GM12878 (cell line): ENCODE measurements around the gene ROR2. TPM values are rescaled to one million over a fixed set of nuclear protein-coding genes. Genes with fewer than 3 reads are reported as not detected.

Source experiments
- ATAC-seq: fragments of 200-7000 bp; cut with Tn5 transposase; 3 replicates; pipeline ENCODE4 v1.9.1; 2020; ENCODE audit warnings: mild to moderate bottlenecking, moderate library complexity
- BruUV-seq: library from RNA; stranded (reverse); fragments of 400-500 nt; replicated peaks from 2 replicates; lab custom pipeline; 2021; lab: Mats Ljungman, UMichigan
- CTCF ChIA-PET: fragments of 300-600 bp; sonication (Branson Sonifier 250); formaldehyde crosslinking; extraction: SDS; loops from one replicate; lab custom pipeline; 2021; ENCODE audit warnings: inconsistent platforms; lab: Yijun Ruan, JAX
- POLR2A ChIA-PET: fragments of 350-600 bp; formaldehyde crosslinking; extraction: SDS; loops from one replicate; lab custom pipeline; 2021; ENCODE audit warnings: inconsistent platforms; lab: Charles Lee
- RAD21 ChIA-PET: fragments of 300-600 bp; sonication (Branson Sonifier 250); formaldehyde crosslinking; loops from one replicate; lab custom pipeline; 2023; ENCODE audit warnings: antibody characterized with exemption; ENCODE audit not compliant: unreplicated experiment; lab: Charles Lee
- SMC1A ChIA-PET: fragments of 300-600 bp; sonication (Branson Sonifier 250); formaldehyde crosslinking; loops from one replicate; lab custom pipeline; 2023; ENCODE audit not compliant: unreplicated experiment, uncharacterized antibody; lab: Charles Lee
- DNase-seq: peaks from one replicate; pipeline ENCODE4 v3.0.0-alpha.2; 2011; ENCODE audit warnings: low read depth, low spot score
- FAIRE-seq: peaks from 3 replicates; lab custom pipeline; 2011; peaks lifted over from hg19 to GRCh38; lab: Jason Lieb, UNC
- H2AFZ ChIP-seq: 2 replicates; pipeline ENCODE4 v1.6.0; 2011; ENCODE audit warnings: low read depth, low read length, control low read depth; ENCODE audit not compliant: control insufficient read depth
- H3K27ac ChIP-seq: 2 replicates; pipeline ENCODE4 v1.5.1; 2011; ENCODE audit warnings: control low read depth; ENCODE audit not compliant: control insufficient read depth, insufficient read depth
- H3K27me3 ChIP-seq, 2 experiments: replicated peaks in 1 of 2; 2 replicates each; pipeline versions ENCODE4 v1.6.0 to v1.6.1; 2011; ENCODE audit warnings: low read length in 1 of 2; ENCODE audit not compliant: control insufficient read depth in 2 of 2, insufficient read depth in 2 of 2
- H3K36me3 ChIP-seq, 2 experiments: 2 replicates each; pipeline ENCODE4 v1.5.1; 2011; ENCODE audit warnings: low read length in 1 of 2; ENCODE audit not compliant: control insufficient read depth in 2 of 2, insufficient read depth in 2 of 2
- H3K4me1 ChIP-seq: 2 replicates; pipeline ENCODE4 v1.6.1; 2011; ENCODE audit warnings: mild to moderate bottlenecking, low read length, moderate library complexity, mixed read lengths; ENCODE audit not compliant: control insufficient read depth, insufficient read depth
- H3K4me2 ChIP-seq: 2 replicates; pipeline ENCODE4 v1.6.0; 2011; ENCODE audit warnings: control low read depth; ENCODE audit not compliant: control insufficient read depth, insufficient read depth
- H3K4me3 ChIP-seq: fragments of 200-600 bp; sonication (generic); 2 replicates; pipeline ENCODE4 v1.5.1; 2016
- H3K79me2 ChIP-seq: 2 replicates; pipeline ENCODE4 v1.6.0; 2011; ENCODE audit warnings: low read length; ENCODE audit not compliant: control insufficient read depth, insufficient read depth
- H3K9ac ChIP-seq: 2 replicates; pipeline ENCODE4 v1.8.0; 2011; ENCODE audit warnings: low read length, control low read depth, mixed read lengths; ENCODE audit not compliant: control insufficient read depth, insufficient read depth
- H3K9me3 ChIP-seq: replicated peaks from 3 replicates; pipeline ENCODE4 v1.5.1; 2011; ENCODE audit warnings: mild to moderate bottlenecking, low read length; ENCODE audit not compliant: control insufficient read depth, insufficient read depth
- H4K20me1 ChIP-seq: 2 replicates; pipeline ENCODE4 v1.6.0; 2011; ENCODE audit not compliant: control insufficient read depth, insufficient read depth
- CHD1 ChIP-seq: IDR thresholded peaks from 2 replicates; pipeline ENCODE4 v1.6.1; 2012; ENCODE audit warnings: low read depth, low read length, improper control_type of control experiment
- CTCF ChIP-seq, 3 experiments: IDR thresholded peaks in 2 of 3; conservative IDR thresholded peaks in 1 of 3; 2 replicates each; pipeline ENCODE4 v1.5.1; 2011; ENCODE audit warnings: low read depth in 3 of 3, low read length in 3 of 3, mild to moderate bottlenecking in 3 of 3, control low read depth in 2 of 3, moderate library complexity in 2 of 3, inconsistent platforms in 1 of 3, mixed read lengths in 1 of 3; ENCODE audit not compliant: control insufficient read depth in 2 of 3, insufficient read depth in 1 of 3; ENCODE audit errors: extremely low read depth in 1 of 3
- IRF5 ChIP-seq: fragments of 450-650 bp; IDR thresholded peaks from 2 replicates; pipeline ENCODE4 v1.6.1; 2017; ENCODE audit warnings: borderline replicate concordance
- NR2C2 ChIP-seq: IDR thresholded peaks from 2 replicates; pipeline ENCODE4 v1.6.1; 2011; ENCODE audit warnings: borderline replicate concordance, low read depth; ENCODE audit not compliant: control insufficient read depth, insufficient read length
- PBX3 ChIP-seq: IDR thresholded peaks from 2 replicates; pipeline ENCODE4 v1.6.1; 2011; ENCODE audit warnings: mild to moderate bottlenecking, low read depth, low read length, moderate library complexity; ENCODE audit not compliant: insufficient replicate concordance
- RAD21 ChIP-seq: IDR thresholded peaks from 2 replicates; pipeline ENCODE4 v1.6.1; 2011; ENCODE audit warnings: mild to moderate bottlenecking, low read depth, low read length, moderate library complexity; ENCODE audit not compliant: insufficient read depth
- SMARCA5 ChIP-seq: fragments of 450-650 bp; IDR thresholded peaks from 2 replicates; pipeline ENCODE4 v1.6.1; 2017; ENCODE audit warnings: mild to moderate bottlenecking
- SMC3 ChIP-seq: IDR thresholded peaks from 2 replicates; pipeline ENCODE4 v1.6.1; 2011; ENCODE audit warnings: low read length, improper control_type of control experiment, borderline replicate concordance
- YY1 ChIP-seq: IDR thresholded peaks from 2 replicates; pipeline ENCODE4 v1.6.1; 2011; ENCODE audit warnings: low read depth, mild to moderate bottlenecking, low read length
- WGBS: methylation state at CpG from one replicate; pipeline ENCODE4 v1.1.6; 2016; ENCODE audit warnings: low lambda C conversion rate; ENCODE audit not compliant: insufficient replicate concordance, insufficient coverage; ENCODE audit errors: missing lambda C conversion rate; 5-methylcytosine and 5-hydroxymethylcytosine counted together
- in situ Hi-C: fragments of 300-500 bp; cut with MboI; formaldehyde crosslinking; loops from 9 replicates; pipeline ENCODE4 v1.14.3; 2018; ENCODE audit warnings: mixed read lengths
- intact Hi-C: fragments of 100-400 bp; cut with micrococcal nuclease; formaldehyde crosslinking; loops from one replicate; pipeline ENCODE4 v1.14.2; 2022; ENCODE audit not compliant: unreplicated experiment
- polyA plus RNA-seq, 11 experiments: library from polyadenylated mRNA; depleted of rRNA in 4 of 11; unstranded in 6 of 11; stranded (reverse) in 5 of 11; fragments of >200 nt; fragmentation: Nextera tagmentation in 4 of 11; fragmentation: Illumina TruSeq in 1 of 11; extraction: Ambion mirVana in 4 of 11; extraction: Trizol in 1 of 11; gene quantifications; 1 replicate in 1 of 11; 2 replicates in 10 of 11; pipeline versions ENCODE4 v1.2.1 to v1.2.3, GENCODE V29; 2011 to 2016; ENCODE audit warnings: inconsistent platforms in 2 of 11, missing spikeins in 2 of 11, low read depth in 1 of 11
- total RNA-seq, 4 experiments: library from RNA; depleted of rRNA in 3 of 4; stranded (reverse); fragments of >200 nt in 3 of 4; fragmentation: Illumina TruSeq in 1 of 4; extraction: Trizol in 1 of 4; gene quantifications; 2 replicates each; pipeline versions ENCODE4 v1.2.1 to v1.2.3, GENCODE V29; 2013 to 2021
- TF ChIP-seq, protein P1 (sequence below): fragments of 450-650 bp; IDR thresholded peaks from 2 replicates; pipeline ENCODE4 v1.6.1; 2018; ENCODE audit warnings: mild to moderate bottlenecking, low read depth, moderate library complexity; ENCODE audit not compliant: partially characterized antibody

ROR2 gene
- total and polyA plus RNA-seq, 10 of the 15 experiments (the other 5 are each of a cell fraction or from before 2014, with no cell fraction given) = 0.03 to 0.05 TPM; not detected in 8

DNA sequence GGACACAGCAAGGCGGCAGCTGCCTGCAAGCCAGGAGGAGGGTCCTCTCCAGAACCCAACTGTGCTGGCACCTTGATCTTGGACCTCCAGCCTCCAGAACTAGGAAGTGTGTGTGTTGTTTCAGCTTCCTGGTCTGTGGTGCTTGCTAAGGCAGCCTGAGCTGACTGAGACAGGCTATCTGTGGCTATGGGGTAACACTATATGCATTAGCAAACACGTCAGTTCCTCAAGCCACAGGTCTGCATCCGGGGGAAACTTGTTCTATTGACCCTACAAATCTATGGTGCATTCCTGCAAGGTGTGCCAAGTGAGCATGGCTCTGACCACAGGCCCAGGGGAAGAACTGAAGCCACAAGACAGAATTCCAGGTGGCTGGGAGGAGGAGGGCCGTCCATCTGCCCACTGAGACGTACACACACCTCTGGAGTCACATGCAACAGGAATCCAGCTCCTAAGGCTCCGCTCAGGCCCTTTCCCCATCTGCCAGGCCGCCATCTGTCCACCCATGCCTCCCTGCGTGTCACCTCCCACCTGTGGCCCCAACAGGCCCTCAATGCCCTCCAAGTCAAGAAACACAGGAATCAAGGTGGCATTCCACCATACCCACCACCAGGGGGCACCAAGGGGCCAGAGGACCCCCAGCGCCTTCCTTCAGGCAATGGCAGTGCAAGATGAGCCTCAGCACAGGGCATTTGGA, 174.9 kb downstream of the ROR2 start:
- H3K9ac ChIP-seq = no peak overlapping the region
- ChIA-PET SMC1A (no interaction called here), CTCF (interaction anchor here (1.0 to 1.5 kb wide), 3 partner anchors 180 to 207 kb away, joined by 3 read pairs; no protein-coding TSS in a partner anchor), POLR2A (interaction anchor here (0.6 kb wide), 1 partner anchor 1182 kb away, joined by 3 read pairs; no protein-coding TSS in a partner anchor), RAD21 (no interaction called here)
- FAIRE-seq (peak; percentile 75), DNase-seq (no peak), ATAC-seq (peak; percentile 94)
- no peaks in the 10 kb centered on the region for H3K79me2 ChIP-seq
- no peaks in the 10 kb centered on the region for H3K9me3 ChIP-seq
- intact Hi-C loops = loop anchor here (1.0 kb wide), 2 partner anchors 175 to 203 kb away; partner anchors contain the start of gene ROR2
- H3K4me2 ChIP-seq = no peak overlapping the region
- no peaks in the 10 kb centered on the region for H4K20me1 ChIP-seq
- H3K27ac ChIP-seq = no peak overlapping the region
- H3K36me3 ChIP-seq = no peaks in the 10 kb centered on the region
- TF ChIP-seq CTCF (IDR thresholded peaks at IDR 0.05 in 2 of 3, conservative IDR thresholded peaks at IDR 0.05 in 1 of 3; ENCODE audit: control insufficient read depth in 2 of 3, extremely low read depth in 1 of 3, insufficient read depth in 1 of 3, low read depth in 3 of 3, low read length in 3 of 3) (peak; percentile 86 to 95 (median 88)), SMC3 (peak; percentile 75), NR2C2 (no peak), PBX3 (no peak), RAD21 (peak; percentile 88), YY1 (peak; percentile 81), SMARCA5 (0 out of 2 replicates have a peak, but pooled peaks have one; percentile 23), CHD1 (no peak), IRF5 (no peak)
- TF ChIP-seq, protein P1, sequence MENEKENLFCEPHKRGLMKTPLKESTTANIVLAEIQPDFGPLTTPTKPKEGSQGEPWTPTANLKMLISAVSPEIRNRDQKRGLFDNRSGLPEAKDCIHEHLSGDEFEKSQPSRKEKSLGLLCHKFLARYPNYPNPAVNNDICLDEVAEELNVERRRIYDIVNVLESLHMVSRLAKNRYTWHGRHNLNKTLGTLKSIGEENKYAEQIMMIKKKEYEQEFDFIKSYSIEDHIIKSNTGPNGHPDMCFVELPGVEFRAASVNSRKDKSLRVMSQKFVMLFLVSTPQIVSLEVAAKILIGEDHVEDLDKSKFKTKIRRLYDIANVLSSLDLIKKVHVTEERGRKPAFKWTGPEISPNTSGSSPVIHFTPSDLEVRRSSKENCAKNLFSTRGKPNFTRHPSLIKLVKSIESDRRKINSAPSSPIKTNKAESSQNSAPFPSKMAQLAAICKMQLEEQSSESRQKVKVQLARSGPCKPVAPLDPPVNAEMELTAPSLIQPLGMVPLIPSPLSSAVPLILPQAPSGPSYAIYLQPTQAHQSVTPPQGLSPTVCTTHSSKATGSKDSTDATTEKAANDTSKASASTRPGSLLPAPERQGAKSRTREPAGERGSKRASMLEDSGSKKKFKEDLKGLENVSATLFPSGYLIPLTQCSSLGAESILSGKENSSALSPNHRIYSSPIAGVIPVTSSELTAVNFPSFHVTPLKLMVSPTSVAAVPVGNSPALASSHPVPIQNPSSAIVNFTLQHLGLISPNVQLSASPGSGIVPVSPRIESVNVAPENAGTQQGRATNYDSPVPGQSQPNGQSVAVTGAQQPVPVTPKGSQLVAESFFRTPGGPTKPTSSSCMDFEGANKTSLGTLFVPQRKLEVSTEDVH = no peak
- no peaks in the 10 kb centered on the region for H3K4me1 ChIP-seq
- WGBS = 31% methylated on average over 9 of the region's 9 CpGs
- in situ Hi-C loops = no loop called here
- H2AFZ ChIP-seq = no peak overlapping the region
- no TSS peak for BruUV-seq
- peaks cover 0 to 11% of the 10 kb centered on the region in 2 experiments; a peak in 3 of 4 replicates for H3K27me3 ChIP-seq
- H3K4me3 ChIP-seq = no peak overlapping the region
